Measurements from ENCODE around the gene ANTKMT. TPM values are rescaled to one million over a fixed set of nuclear protein-coding genes. Genes with fewer than 3 reads are reported as not detected.

Gene ANTKMT
- polyA plus RNA-seq, 1 donor, result 15.4 TPM

- DNase-seq (ENCODE audit: low read depth), result no peak
These were observed 5.7 kb downstream of the ANTKMT start, which contains the start of the genes CCDC78 and HAGHL for GRCh38 chr16:726438-727290. TSS of gene CCDC78 (minus strand) at chr16:726443. CDS start at chr16:726367, 76 bp downstream. TSS of gene HAGHL (plus strand) at chr16:727106. CDS start at chr16:727510, 404 bp downstream.

DNA sequence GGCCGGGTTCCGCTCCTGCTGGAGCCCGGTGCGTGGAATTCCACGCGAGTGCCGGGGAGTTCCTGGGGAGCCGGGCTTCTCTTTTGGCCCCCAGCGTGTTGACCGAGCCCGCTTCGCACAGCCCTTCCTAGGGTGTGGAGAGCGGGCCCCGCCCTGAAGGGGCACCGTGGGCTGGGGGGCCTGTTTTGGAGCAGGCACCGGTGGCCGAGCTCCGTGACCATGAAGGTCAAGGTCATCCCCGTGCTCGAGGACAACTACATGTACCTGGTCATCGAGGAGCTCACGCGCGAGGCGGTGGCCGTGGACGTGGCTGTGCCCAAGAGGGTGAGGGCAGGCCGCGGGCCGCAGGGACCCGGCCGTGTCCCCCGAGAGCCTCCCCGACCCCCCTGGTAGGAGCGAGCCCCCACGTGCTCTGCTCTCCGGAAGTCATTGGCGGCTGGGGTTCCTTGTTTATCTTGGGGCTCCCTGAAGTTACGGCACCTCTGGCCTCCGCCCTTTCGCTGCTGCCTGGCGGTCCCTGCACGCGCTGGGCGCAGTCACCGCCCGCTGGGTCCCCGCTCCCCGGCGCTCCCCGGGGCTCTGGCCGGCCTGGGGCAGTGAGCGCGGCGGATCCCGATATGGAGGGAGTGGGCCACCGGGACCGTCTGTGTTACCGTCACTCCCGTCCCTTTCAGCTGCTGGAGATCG lies 6.5 kb downstream of the ANTKMT start:
- no peak for DNase-seq (ENCODE audit: low read depth)

DNA sequence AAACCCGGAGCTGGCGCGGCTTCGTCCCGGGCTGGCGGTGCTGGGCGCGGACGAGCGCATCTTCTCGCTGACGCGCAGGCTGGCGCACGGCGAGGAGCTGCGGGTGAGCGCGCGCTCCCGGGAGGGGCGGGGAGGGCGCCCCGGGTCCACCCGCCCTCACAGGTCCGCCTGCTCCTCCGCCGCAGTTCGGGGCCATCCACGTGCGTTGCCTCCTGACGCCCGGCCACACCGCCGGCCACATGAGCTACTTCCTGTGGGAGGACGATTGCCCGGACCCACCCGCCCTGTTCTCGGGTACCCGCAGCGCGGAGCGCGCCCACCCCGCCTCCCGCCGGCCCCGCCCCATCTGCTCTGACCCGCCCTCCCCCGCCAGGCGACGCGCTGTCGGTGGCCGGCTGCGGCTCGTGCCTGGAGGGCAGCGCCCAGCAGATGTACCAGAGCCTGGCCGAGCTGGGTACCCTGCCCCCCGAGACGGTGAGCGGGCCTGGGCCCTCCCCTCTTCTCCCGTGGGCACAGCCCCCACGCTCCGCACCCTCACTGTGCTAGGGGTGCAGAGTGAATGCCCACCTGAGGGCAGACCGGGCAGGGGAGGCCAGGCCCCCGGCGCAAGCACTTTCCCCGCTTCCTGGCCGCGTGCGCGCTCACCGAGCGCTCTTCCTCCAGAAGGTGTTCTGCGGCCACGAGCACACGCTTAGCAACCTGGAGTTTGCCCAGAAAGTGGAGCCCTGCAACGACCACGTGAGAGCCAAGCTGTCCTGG lies 7.4 kb downstream of the ANTKMT start:
- no peak for DNase-seq (ENCODE audit: low read depth)

- no peak for DNase-seq (ENCODE audit: low read depth)
These were observed 8.2 kb downstream of the ANTKMT start for GRCh38 chr16:728890-729744.

DNA sequence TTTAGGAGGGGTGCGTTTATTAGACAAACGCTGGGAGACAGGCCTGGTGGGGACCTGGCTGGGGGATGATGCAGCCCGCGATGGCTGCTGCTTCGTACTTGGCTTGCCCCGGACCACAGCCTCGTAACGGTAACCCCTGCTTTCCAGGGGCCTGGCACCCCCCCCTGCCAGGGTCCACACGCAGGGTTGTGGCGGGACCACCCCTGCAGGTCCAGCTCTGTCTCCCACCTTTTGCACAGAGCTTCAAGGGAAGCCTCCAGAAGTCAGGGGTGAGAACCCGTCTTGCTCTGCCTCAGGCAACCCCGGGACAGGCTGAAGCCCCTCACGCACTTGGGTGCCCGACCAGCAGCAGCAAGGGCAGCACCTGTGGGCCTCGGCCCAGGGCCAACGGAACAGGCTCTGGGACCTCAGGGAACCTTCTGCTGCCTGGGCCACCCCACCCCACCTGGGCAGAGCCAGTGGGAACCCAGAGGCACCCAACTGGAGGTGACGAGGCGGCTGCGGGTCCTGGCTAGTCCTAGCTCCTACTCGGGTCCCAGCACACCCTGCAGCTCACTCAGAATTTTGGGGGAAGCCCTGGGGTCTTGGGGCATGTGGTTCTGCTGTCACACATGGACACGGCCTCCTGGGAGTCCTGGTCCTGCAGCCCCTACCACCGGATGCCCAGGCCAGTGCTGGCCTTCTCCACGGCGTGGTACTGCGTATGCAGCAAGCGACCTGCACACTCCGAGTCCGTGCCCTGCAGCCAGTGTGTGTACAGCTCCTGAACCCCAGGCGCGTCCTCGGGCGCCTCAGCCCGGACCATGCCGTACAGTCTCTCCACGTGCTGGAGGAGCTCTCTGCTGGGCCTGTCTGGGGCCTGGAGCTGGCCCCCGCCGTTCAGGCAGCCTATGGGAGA lies 9.1 kb downstream of the ANTKMT start:
- DNase-seq (ENCODE audit: low read depth), result no peak

GRCh38 chr16:730666-731509 lies 9.9 kb downstream of the ANTKMT start:
- DNase-seq (ENCODE audit: low read depth), result no peak

DNA sequence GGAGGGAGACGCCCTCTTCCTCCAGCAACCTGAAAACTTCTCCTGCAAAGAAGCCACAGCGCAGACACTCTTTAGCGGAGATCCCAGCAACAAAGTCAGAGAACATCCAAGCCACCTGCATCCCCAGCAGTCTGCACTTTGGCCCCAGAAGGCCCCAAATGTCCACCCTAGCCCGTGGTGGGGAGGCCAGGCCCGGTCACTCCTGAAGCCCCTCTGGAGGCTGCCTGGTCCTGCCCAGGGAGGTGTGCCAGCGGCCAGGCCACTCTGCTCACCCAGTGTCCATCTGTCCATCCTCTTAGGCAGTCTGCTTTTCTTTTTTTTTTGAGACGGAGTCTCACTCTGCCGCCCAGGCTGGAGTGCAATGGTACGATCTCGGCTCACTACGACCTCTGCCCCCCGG lies 11.4 kb downstream of the ANTKMT start:
- no peak for DNase-seq (ENCODE audit: low read depth)

DNA sequence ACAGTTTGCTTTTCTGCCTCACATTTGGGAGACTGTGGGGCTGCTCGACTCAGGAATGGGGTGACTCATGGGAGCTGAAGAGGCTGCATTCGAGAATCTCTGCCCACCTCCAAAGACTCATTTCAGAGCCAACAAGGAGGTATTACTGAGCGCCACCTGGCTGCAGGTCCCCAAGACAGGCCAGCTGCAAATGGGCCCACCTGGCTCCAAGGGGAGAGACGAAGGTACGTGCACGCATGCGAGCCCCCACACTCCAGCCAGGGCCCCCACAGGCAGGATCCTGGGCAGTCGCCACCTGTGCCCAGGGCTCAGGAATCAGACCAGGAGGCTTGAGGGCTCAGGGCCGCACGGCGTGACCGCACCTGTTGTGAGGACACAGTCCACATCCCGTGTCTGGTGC lies 12.0 kb downstream of the ANTKMT start:
- DNase-seq (ENCODE audit: low read depth), result no peak

DNA sequence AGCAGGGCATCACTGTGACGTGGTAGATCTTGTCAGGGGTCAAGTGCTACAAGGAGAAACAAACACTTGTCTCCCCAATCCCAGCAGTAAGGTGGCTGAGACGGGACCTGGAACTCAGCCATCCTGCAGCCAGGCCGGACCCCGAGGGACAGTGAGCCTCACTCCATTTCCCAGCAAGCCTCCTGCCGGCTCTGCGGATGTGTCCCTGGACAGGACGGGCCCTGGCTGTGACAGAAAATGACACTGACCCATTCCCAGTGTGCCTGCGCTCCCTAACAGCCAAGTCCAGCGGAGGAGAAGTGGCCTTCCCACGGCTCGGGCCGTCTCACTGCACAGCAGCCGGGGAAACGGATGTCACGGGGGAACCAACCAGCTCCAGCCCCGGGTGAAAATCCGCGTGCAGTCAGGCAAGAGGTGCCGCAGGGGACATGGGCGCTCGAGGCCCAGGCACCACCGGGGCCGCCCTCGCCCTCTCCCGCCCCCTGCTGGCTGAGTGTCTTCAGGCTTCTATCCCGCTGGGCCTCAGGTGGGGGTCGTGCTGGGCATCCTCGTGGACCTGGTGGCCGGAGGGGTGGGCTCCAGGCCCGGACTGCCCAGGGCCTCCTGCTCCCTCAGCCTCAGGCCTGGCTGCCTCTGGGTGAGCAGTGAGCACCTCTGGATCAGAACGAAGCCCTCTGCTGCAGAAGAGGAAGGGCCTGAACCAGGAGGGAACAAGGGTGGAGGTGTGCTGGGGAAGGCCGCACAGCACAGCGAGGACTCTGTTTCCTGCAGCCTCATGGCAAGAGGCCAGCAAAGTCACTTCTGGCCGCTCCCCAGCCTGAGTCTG lies 12.6 kb downstream of the ANTKMT start:
- no peak for DNase-seq (ENCODE audit: low read depth)

- DNase-seq (ENCODE audit: low read depth), result no peak
These were observed 13.4 kb downstream of the ANTKMT start for GRCh38 chr16:734208-734980.

GRCh38 chr16:734981-735881 lies 14.3 kb downstream of the ANTKMT start:
- no peak for DNase-seq (ENCODE audit: low read depth)

DNA sequence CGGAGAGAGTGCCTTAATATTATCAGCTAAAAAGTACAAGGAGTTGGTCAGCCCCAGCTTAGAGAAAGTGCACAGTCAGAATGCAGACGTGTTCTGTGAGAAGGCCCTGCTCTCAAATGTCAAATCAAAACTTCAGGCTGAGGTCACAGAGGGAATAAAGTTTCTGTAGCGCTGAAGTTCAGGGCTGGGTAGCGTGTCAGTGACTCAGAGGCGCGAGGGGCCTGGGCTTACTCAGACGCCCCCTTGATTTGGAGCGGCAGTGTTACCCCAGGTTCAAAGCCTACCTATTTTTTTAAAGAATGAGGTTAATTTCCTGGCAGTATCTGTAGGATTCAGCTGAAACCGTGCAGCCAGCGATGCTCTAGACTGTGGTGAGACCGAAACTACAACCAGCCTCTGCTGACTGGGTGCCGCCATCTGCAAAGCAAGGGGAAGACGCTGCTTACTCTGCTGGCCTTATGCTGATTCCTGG lies 15.1 kb downstream of the ANTKMT start:
- DNase-seq (ENCODE audit: low read depth), result no peak

DNA sequence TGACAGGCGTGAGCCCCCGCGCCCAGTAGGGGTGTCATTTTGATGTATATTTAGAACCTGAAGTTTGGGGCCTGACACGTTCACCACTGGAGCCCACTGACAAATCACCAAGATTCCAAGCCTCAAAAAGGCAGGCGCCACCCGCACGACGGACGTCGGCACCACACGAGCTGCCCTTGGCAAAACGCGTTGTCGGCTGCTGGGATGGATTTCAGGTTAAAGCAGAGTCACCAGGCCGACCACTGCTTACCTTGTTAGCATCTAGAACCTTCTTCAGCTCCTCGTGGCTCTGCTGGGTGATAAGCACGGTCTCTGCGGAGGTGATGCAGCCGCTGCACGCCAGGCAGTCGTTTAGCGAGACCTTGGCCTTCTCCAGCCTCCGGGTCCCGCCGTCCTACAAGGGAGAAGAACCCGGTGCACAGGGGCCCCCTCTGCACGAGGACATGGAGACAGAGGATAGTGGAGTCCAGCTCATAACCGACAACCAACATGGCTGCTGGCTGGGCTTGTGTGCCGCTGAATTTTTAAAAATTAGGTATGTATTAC lies 16.1 kb downstream of the ANTKMT start:
- no peak for DNase-seq (ENCODE audit: low read depth)

GRCh38 chr16:739560-740458 lies 18.9 kb downstream of the ANTKMT start:
- no peak for DNase-seq (ENCODE audit: low read depth)

DNA sequence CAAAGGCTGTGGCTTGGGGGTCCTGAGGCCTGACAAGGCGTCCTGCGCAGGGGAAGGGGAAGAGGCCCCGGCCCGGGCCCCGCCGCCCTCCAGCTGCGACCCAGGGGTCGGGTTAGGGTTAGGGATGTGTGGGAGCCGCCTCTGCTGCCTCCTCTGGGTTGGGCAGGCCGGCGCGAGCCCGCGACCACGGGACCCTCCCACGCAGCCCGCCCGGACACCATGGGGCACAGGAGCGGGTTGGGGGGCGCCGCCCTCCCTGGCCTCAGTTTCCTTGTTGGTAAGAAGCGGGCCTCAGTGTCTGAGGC lies 19.5 kb downstream of the ANTKMT start:
- DNase-seq (ENCODE audit: low read depth), result no peak

Data from forelimb muscle (tissue), 1 donor.